Vagina (tissue), 2 donors: ENCODE measurements around the gene SLC16A6. TPM values are rescaled to one million over a fixed set of nuclear protein-coding genes. Genes with fewer than 3 reads are reported as not detected.

Experiments
- DNase-seq, 2 donors: peaks; one replicate each; pipeline ENCODE4 v3.0.0-alpha.2; 2017; ENCODE audit errors: extremely low spot score in 2 of 2
- H3K27ac ChIP-seq: fragments of 200-600 bp; sonication (generic); one replicate; pipeline ENCODE4 v1.5.1; 2019
- H3K27me3 ChIP-seq: fragments of 200-600 bp; sonication (generic); one replicate; pipeline ENCODE4 v1.5.1; 2019
- H3K36me3 ChIP-seq, 2 donors: fragments of 200-600 bp; sonication (generic); one replicate each; pipeline ENCODE4 v1.5.1; 2017 to 2019
- H3K4me1 ChIP-seq: fragments of 200-600 bp; sonication (generic); one replicate; pipeline ENCODE4 v1.5.1; 2019
- H3K4me3 ChIP-seq, 2 donors: fragments of 200-600 bp; sonication (generic); 1 replicate in 1 of 2; 2 replicates in 1 of 2; pipeline ENCODE4 v1.5.1; 2016 to 2019
- H3K9me3 ChIP-seq: fragments of 200-600 bp; sonication (generic); one replicate; pipeline ENCODE4 v1.5.1; 2019
- POLR2A ChIP-seq, 2 donors: fragments of 450-650 bp; IDR thresholded peaks; one replicate each; pipeline ENCODE4 v1.6.1; 2017; ENCODE audit warnings: antibody characterized with exemption in 2 of 2, mild to moderate bottlenecking in 2 of 2, moderate library complexity in 2 of 2
- POLR2AphosphoS5 ChIP-seq, 2 donors: sonication (generic); formaldehyde crosslinking; IDR thresholded peaks; one replicate each; pipeline ENCODE4 v1.9.0; 2017; ENCODE audit warnings: antibody characterized with exemption in 2 of 2, mild to moderate bottlenecking in 2 of 2, low read depth in 1 of 2; ENCODE audit not compliant: insufficient read depth in 1 of 2
- intact Hi-C: fragments of 100-400 bp; cut with DNase I; formaldehyde crosslinking; loops from one replicate; pipeline ENCODE4 v1.15.1; 2023
- total RNA-seq: library from RNA; depleted of rRNA; stranded (reverse); fragments of >200 nt; gene quantifications from one replicate; pipeline ENCODE4 v1.2.3, GENCODE V29; 2016
- TF ChIP-seq, protein P1 (sequence below), 3 experiments: fragments of 450-650 bp in 2 of 3; fragments of 200-600 bp in 1 of 3; sonication (generic) in 1 of 3; IDR thresholded peaks; one replicate each; pipeline ENCODE4 v1.5.1; 2017 to 2019; ENCODE audit warnings: antibody characterized with exemption in 3 of 3, mild to moderate bottlenecking in 2 of 3, moderate library complexity in 2 of 3

SLC16A6 gene
- total RNA-seq, 1 donor from 2014 or later, result 2.7 TPM

DNA sequence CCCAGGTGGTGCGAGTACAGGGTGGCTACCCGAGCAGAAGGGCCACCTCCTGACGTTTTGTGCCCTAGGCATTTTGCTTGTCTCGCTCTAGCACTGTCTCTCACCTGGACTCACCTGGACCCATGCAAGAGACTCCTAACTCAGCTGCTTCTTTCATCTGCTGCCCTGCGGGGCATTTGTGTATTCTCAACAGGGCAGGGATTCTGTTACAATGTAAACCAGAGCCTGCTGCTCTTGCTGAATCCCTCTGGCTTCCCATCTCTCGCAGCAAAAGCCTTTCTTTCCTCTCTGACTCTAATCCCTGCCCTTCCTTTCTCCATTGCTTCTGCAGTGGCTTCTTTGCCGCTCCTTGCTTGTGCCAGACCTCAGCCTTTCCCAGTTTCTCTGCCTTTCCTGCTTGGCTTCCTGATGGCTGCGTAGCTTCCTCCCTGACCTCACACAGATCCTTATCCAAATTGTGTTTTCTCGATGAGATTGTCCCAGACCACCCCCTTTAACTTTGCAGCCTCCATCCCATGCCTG, 10.6 kb upstream of the SLC16A6 start:
- no peak for DNase-seq
- H3K27ac ChIP-seq, result no peak overlapping the region
- no peaks in the 10 kb centered on the region for H3K4me1 ChIP-seq
- intact Hi-C loops, result no loop called here
- no peak overlapping the region for H3K4me3 ChIP-seq
- no peaks in the 10 kb centered on the region for H3K27me3 ChIP-seq
- TF ChIP-seq POLR2AphosphoS5 (IDR thresholded peaks at IDR 0.05; ENCODE audit: insufficient read depth in 1 of 2, low read depth in 1 of 2) (no peak), POLR2A (IDR thresholded peaks at IDR 0.05) (no peak)
- TF ChIP-seq, protein P1, sequence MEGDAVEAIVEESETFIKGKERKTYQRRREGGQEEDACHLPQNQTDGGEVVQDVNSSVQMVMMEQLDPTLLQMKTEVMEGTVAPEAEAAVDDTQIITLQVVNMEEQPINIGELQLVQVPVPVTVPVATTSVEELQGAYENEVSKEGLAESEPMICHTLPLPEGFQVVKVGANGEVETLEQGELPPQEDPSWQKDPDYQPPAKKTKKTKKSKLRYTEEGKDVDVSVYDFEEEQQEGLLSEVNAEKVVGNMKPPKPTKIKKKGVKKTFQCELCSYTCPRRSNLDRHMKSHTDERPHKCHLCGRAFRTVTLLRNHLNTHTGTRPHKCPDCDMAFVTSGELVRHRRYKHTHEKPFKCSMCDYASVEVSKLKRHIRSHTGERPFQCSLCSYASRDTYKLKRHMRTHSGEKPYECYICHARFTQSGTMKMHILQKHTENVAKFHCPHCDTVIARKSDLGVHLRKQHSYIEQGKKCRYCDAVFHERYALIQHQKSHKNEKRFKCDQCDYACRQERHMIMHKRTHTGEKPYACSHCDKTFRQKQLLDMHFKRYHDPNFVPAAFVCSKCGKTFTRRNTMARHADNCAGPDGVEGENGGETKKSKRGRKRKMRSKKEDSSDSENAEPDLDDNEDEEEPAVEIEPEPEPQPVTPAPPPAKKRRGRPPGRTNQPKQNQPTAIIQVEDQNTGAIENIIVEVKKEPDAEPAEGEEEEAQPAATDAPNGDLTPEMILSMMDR (IDR thresholded peaks at IDR 0.05), result no peak
- H3K9me3 ChIP-seq, result no peaks in the 10 kb centered on the region
- H3K36me3 ChIP-seq, result no peaks in the 10 kb centered on the region

DNA sequence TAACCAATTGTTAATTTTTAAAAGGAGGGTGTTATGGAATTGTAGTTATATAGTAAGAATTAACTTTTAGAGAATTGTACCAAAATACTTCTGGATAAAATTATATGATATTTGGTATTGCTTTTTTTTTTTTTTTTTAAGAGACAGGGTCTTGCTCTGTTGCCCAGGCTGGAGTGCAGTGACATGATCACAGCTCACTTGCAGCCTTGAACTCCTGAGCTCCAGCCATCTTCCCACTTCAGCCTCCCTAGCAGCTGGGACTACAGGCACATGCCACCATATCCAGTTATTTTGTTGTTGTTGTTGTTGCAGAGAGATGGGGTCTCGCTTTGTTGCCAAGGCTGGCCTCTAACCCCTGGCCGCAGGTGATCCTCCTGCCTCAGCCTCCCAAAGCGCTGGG, 8.9 kb upstream of the SLC16A6 start:
- H3K4me1 ChIP-seq, result no peaks in the 10 kb centered on the region
- intact Hi-C loops, result no loop called here
- no peak overlapping the region for H3K4me3 ChIP-seq
- H3K36me3 ChIP-seq, result no peaks in the 10 kb centered on the region
- no peaks in the 10 kb centered on the region for H3K9me3 ChIP-seq
- no peaks in the 10 kb centered on the region for H3K27me3 ChIP-seq
- no peak for DNase-seq
- no peak overlapping the region for H3K27ac ChIP-seq
- TF ChIP-seq POLR2A (IDR thresholded peaks at IDR 0.05) (no peak), POLR2AphosphoS5 (IDR thresholded peaks at IDR 0.05; ENCODE audit: insufficient read depth in 1 of 2, low read depth in 1 of 2) (no peak)
- TF ChIP-seq, protein P1 (IDR thresholded peaks at IDR 0.05), result no peak

- no peaks in the 10 kb centered on the region for H3K27me3 ChIP-seq
- H3K4me3 ChIP-seq, result no peak overlapping the region
- H3K36me3 ChIP-seq, result no peaks in the 10 kb centered on the region
- intact Hi-C loops, result no loop called here
- H3K9me3 ChIP-seq, result no peaks in the 10 kb centered on the region
- DNase-seq, result no peak
- no peaks in the 10 kb centered on the region for H3K4me1 ChIP-seq
- H3K27ac ChIP-seq, result no peak overlapping the region
- TF ChIP-seq POLR2A (IDR thresholded peaks at IDR 0.05) (no peak), POLR2AphosphoS5 (IDR thresholded peaks at IDR 0.05; ENCODE audit: insufficient read depth in 1 of 2, low read depth in 1 of 2) (no peak)
- TF ChIP-seq, protein P1 (IDR thresholded peaks at IDR 0.05), result no peak
Measured at GRCh38 chr17:68298601-68299000, 7.7 kb upstream of the SLC16A6 start.

- DNase-seq, result no peak
- intact Hi-C loops, result no loop called here
- Histone ChIP-seq H3K36me3 (no peaks in the 10 kb centered on the region), H3K27ac (no peak overlapping the region), H3K4me1 (peaks cover 5% of the 10 kb centered on the region), H3K4me3 (no peak overlapping the region), H3K27me3 (no peaks in the 10 kb centered on the region), H3K9me3 (no peaks in the 10 kb centered on the region)
- no peak for TF ChIP-seq POLR2AphosphoS5 (IDR thresholded peaks at IDR 0.05; ENCODE audit: insufficient read depth in 1 of 2, low read depth in 1 of 2)
- TF ChIP-seq, protein P1 (IDR thresholded peaks at IDR 0.05), result no peak
- TF ChIP-seq POLR2A (IDR thresholded peaks at IDR 0.05), result no peak
Measured at GRCh38 chr17:68297195-68297594, 6.3 kb upstream of the SLC16A6 start.

DNA sequence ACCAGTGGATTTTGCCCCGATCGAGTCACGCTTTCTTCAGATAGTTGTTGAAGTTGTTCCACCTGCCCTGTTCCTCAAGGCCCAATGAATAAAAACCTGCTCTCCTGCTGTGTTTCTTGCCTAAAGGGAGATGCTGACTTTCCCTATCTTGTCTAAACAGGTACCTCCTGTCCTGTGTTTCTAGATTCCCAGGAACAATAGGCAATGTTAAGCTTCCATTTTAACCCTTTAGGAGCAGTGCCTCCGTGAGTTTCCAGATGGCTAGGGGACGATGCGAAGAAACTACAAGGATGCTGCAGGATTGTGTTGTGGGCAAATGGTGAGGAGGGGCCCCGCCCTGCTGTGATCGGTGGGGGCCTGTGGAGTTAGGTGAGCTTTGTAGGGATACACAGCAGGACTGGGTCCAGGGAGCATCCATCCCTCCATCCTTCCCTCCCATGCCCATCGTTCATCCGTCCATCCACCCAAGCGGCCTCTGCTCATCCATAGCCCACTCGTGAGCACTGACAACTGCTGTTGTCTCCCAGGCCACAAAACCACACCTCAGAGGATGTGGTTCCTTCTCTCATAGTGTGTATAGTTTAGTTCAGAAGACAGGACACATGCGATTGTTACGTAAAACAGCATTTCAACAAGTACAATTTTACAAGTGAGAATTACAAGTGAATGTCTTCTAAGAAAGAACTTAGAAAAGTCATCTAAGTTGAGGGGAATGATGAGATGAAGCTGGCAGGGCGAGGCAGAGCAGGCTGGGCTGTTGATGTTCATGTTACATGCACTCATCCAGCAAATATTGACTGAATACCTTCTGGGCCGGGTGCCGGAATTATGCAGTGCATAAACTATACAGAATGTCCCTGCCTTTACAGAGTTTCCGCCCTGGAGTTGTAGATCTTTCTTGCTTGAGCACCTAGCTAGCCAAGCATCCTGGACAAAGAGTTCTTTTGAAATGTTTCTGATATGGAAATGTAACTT, 5.6 kb upstream of the SLC16A6 start:
- Histone ChIP-seq H3K36me3 (no peaks in the 10 kb centered on the region), H3K9me3 (no peaks in the 10 kb centered on the region), H3K4me1 (peaks cover 10% of the 10 kb centered on the region), H3K27me3 (no peaks in the 10 kb centered on the region), H3K27ac (no peak overlapping the region), H3K4me3 (no peak overlapping the region)
- DNase-seq, result no peak
- no peak for TF ChIP-seq POLR2A (IDR thresholded peaks at IDR 0.05)
- no peak for TF ChIP-seq POLR2AphosphoS5 (IDR thresholded peaks at IDR 0.05; ENCODE audit: insufficient read depth in 1 of 2, low read depth in 1 of 2)
- TF ChIP-seq, protein P1 (IDR thresholded peaks at IDR 0.05), result no peak
- intact Hi-C loops, result no loop called here
